GM12865 (cell line): ENCODE results near the gene MTHFD2L.

Experiments
- DNase-seq: peaks from one replicate; pipeline ENCODE4 v3.0.0; 2010; ENCODE audit warnings: low read depth
- H3K4me3 ChIP-seq: 2 replicates; pipeline ENCODE4 v1.5.1; 2011; ENCODE audit warnings: mild to moderate bottlenecking, low read depth, low read length, control low read depth
- CTCF ChIP-seq: IDR thresholded peaks from 2 replicates; pipeline ENCODE4 v1.5.1; 2011; ENCODE audit warnings: low read length, control low read depth, low read depth, inconsistent platforms; ENCODE audit not compliant: insufficient read depth; ENCODE audit errors: missing control alignments

Gene MTHFD2L

GRCh38 chr4:74133786-74134499 lies 24.0 kb upstream of the MTHFD2L start:
- no peak overlapping the region for H3K4me3 ChIP-seq
- DNase-seq: peak; percentile 79
- peak; percentile 71 for TF ChIP-seq CTCF

- no peak overlapping the region for H3K4me3 ChIP-seq
- no peak for TF ChIP-seq CTCF
- no peak for DNase-seq
Measured at GRCh38 chr4:74134500-74134852, 23.4 kb upstream of the MTHFD2L start.

GRCh38 chr4:74146581-74147129 lies 11.3 kb upstream of the MTHFD2L start:
- no peak for TF ChIP-seq CTCF
- H3K4me3 ChIP-seq: no peak overlapping the region
- no peak for DNase-seq

- no peak for DNase-seq
- no peak overlapping the region for H3K4me3 ChIP-seq
- TF ChIP-seq CTCF: no peak
Measured at GRCh38 chr4:74148205-74148604, 9.7 kb upstream of the MTHFD2L start.

- no peak for DNase-seq
- H3K4me3 ChIP-seq: no peak overlapping the region
- no peak for TF ChIP-seq CTCF
Measured at GRCh38 chr4:74152836-74153235, 5.1 kb upstream of the MTHFD2L start.

GRCh38 chr4:74156521-74156920 lies 1.4 kb upstream of the MTHFD2L start:
- H3K4me3 ChIP-seq: no peak overlapping the region
- TF ChIP-seq CTCF: no peak
- no peak for DNase-seq

- DNase-seq: no peak
- TF ChIP-seq CTCF: no peak
- H3K4me3 ChIP-seq: peak overlapping the region; percentile 95
Measured at GRCh38 chr4:74157154-74157553, 764 bp upstream of the MTHFD2L start.
